ENCODE measurements around the gene ZPLD1. TPM values are rescaled to one million over a fixed set of nuclear protein-coding genes. Genes with fewer than 3 reads are reported as not detected.

The ZPLD1 gene
- total RNA-seq, 2 donors from 2014 or later: 0.28 TPM; not detected in 1

GRCh38 chr3:102454181-102454580 is 19.4 kb downstream of the ZPLD1 start:
- H3K4me3 ChIP-seq: no peak overlapping the region
- H3K9me3 ChIP-seq: no peaks in the 10 kb centered on the region
- H3K4me1 ChIP-seq (replicated peaks): no peaks in the 10 kb centered on the region
- DNase-seq (ENCODE audit: low spot score): no peak
- no peak overlapping the region for H3K27ac ChIP-seq
- intact Hi-C loops (cut with DNase I): no loop called here
- no peaks in the 10 kb centered on the region for H3K27me3 ChIP-seq (replicated peaks; ENCODE audit: insufficient read depth)
- 66% methylated on average over 3 of the region's 3 CpGs for WGBS
- H3K36me3 ChIP-seq: no peaks in the 10 kb centered on the region
- TF ChIP-seq CTCF (IDR thresholded peaks at IDR 0.05) (no peak), POLR2A (IDR thresholded peaks at IDR 0.05) (no peak), POLR2AphosphoS5 (IDR thresholded peaks at IDR 0.05) (no peak)

GRCh38 chr3:102457644-102458043 is 22.8 kb downstream of the ZPLD1 start:
- H3K4me1 ChIP-seq (replicated peaks): no peaks in the 10 kb centered on the region
- no peaks in the 10 kb centered on the region for H3K9me3 ChIP-seq
- WGBS: 51% methylated on average over 2 of the region's 2 CpGs
- no peak for DNase-seq (ENCODE audit: low spot score)
- TF ChIP-seq POLR2A (IDR thresholded peaks at IDR 0.05) (no peak), POLR2AphosphoS5 (IDR thresholded peaks at IDR 0.05) (no peak), CTCF (IDR thresholded peaks at IDR 0.05) (no peak)
- no peak overlapping the region for H3K27ac ChIP-seq
- no peaks in the 10 kb centered on the region for H3K27me3 ChIP-seq (replicated peaks; ENCODE audit: insufficient read depth)
- H3K36me3 ChIP-seq: no peaks in the 10 kb centered on the region
- intact Hi-C loops (cut with DNase I): no loop called here
- no peak overlapping the region for H3K4me3 ChIP-seq

- DNase-seq (ENCODE audit: low spot score): no peak
- no peaks in the 10 kb centered on the region for H3K27me3 ChIP-seq (replicated peaks; ENCODE audit: insufficient read depth)
- H3K36me3 ChIP-seq: no peaks in the 10 kb centered on the region
- H3K4me1 ChIP-seq (replicated peaks): no peaks in the 10 kb centered on the region
- intact Hi-C loops (cut with DNase I): no loop called here
- H3K4me3 ChIP-seq: no peak overlapping the region
- no peak overlapping the region for H3K27ac ChIP-seq
- TF ChIP-seq CTCF (IDR thresholded peaks at IDR 0.05): no peak
- H3K9me3 ChIP-seq: no peaks in the 10 kb centered on the region
Measured at GRCh38 chr3:102460579-102460978, 25.8 kb downstream of the ZPLD1 start.

GRCh38 chr3:102464261-102464660 is 29.4 kb downstream of the ZPLD1 start:
- intact Hi-C loops (cut with DNase I): no loop called here
- no peak for DNase-seq (ENCODE audit: low spot score)
- no peaks in the 10 kb centered on the region for H3K27me3 ChIP-seq (replicated peaks; ENCODE audit: insufficient read depth)
- H3K27ac ChIP-seq: no peak overlapping the region
- 96% methylated on average over 2 of the region's 2 CpGs for WGBS
- no peaks in the 10 kb centered on the region for H3K4me1 ChIP-seq (replicated peaks)
- H3K4me3 ChIP-seq: no peak overlapping the region
- H3K36me3 ChIP-seq: no peaks in the 10 kb centered on the region
- TF ChIP-seq POLR2A (IDR thresholded peaks at IDR 0.05): no peak
- no peaks in the 10 kb centered on the region for H3K9me3 ChIP-seq

GRCh38 chr3:102466001-102466400 is 31.2 kb downstream of the ZPLD1 start:
- Histone ChIP-seq H3K4me1 (replicated peaks) (no peaks in the 10 kb centered on the region), H3K4me3 (no peak overlapping the region), H3K27ac (no peak overlapping the region), H3K9me3 (no peaks in the 10 kb centered on the region), H3K27me3 (replicated peaks; ENCODE audit: insufficient read depth) (no peaks in the 10 kb centered on the region), H3K36me3 (no peaks in the 10 kb centered on the region)
- TF ChIP-seq POLR2A (IDR thresholded peaks at IDR 0.05): no peak
- TF ChIP-seq CTCF (IDR thresholded peaks at IDR 0.05): no peak
- no peak for TF ChIP-seq POLR2AphosphoS5 (IDR thresholded peaks at IDR 0.05)
- no peak for DNase-seq (ENCODE audit: low spot score)
- 29% methylated on average over 1 of the region's 1 CpG for WGBS
- intact Hi-C loops (cut with DNase I): no loop called here

Measured in prostate gland (tissue), 2 donors.